ENCODE data around the gene MORN1. TPM values are rescaled to one million over a fixed set of nuclear protein-coding genes. Genes with fewer than 3 reads are reported as not detected.

Gene MORN1
- total and polyA plus RNA-seq, 2 donors (not counting 3 experiments of a cell fraction or from before 2014, with no cell fraction given): 4.3 to 6.4 TPM

GRCh38 chr1:2375246-2375922 lies 16.0 kb downstream of the MORN1 start:
- BruUV-seq (replicated peaks): no TSS peak
- Histone ChIP-seq H4K20me1 (replicated peaks; ENCODE audit: control insufficient read depth, extremely low read depth, insufficient read depth, low read length) (no peaks in the 10 kb centered on the region), H3K9ac (replicated peaks; ENCODE audit: extremely low read depth, insufficient read depth, low read length) (no peak overlapping the region), H3K27ac (ENCODE audit: insufficient read depth, low read depth, low read length) (no peak overlapping the region), H3K79me2 (ENCODE audit: control insufficient read depth, insufficient read depth, low read length) (no peaks in the 10 kb centered on the region), H3K36me3 (ENCODE audit: control insufficient read depth in 2 of 2, extremely low read depth in 1 of 2, insufficient read depth in 2 of 2, low read length in 2 of 2) (no peaks in the 10 kb centered on the region), H3K27me3 (ENCODE audit: control insufficient read depth in 2 of 2, insufficient read depth in 2 of 2, low read length in 2 of 2) (no peaks in the 10 kb centered on the region), H3K9me1 (replicated peaks; ENCODE audit: control insufficient read depth, extremely low read depth, insufficient read depth, low read length) (no peaks in the 10 kb centered on the region), H3K4me2 (ENCODE audit: insufficient read depth, low read length) (no peak overlapping the region), H2AFZ (ENCODE audit: low read depth, low read length) (no peak overlapping the region), H3K9me3 (replicated peaks; ENCODE audit: control insufficient read depth, insufficient read depth, low read length) (no peaks in the 10 kb centered on the region), H3K4me3 (replicated peaks in 1 of 3; ENCODE audit: insufficient read depth in 1 of 3, low read depth in 1 of 3, low read length in 3 of 3) (no peak overlapping the region), H3K4me1 (ENCODE audit: control insufficient read depth, extremely low read depth, insufficient read depth, low read length) (no peaks in the 10 kb centered on the region)
- FAIRE-seq: no peak
- dilution Hi-C loops (cut with MboI; ENCODE audit: extremely low pct_ligation_motif_present, low sequenced_read_pairs): loop anchor here (10.0 kb wide), 1 partner anchor 181 kb away; the partner anchor contains the start of gene FAAP20
- DNase-seq (ENCODE audit: low read depth, low spot score): no peak
- POLR2A ChIA-PET: interaction anchor here (0.8 kb wide), 1 partner anchor 148 kb away, joined by 3 read pairs; no protein-coding TSS in a partner anchor
- CTCF ChIA-PET: interaction anchor here (1.0 to 3.2 kb wide), 2 partner anchors 180 to 201 kb away, joined by 3 to 16 read pairs; partner anchors contain the start of gene FAAP20
- intact Hi-C loops (cut with micrococcal nuclease): no loop called here
- TF ChIP-seq EZH2 (IDR thresholded peaks at IDR 0.05; ENCODE audit: borderline replicate concordance, low read depth, low read length, severe bottlenecking) (no peak), JUN (IDR thresholded peaks at IDR 0.05; ENCODE audit: borderline replicate concordance, insufficient read depth, insufficient read length, low read depth) (no peak), MAX (IDR thresholded peaks at IDR 0.05; ENCODE audit: insufficient read depth, insufficient read length) (no peak), CTCF (IDR thresholded peaks at IDR 0.05; ENCODE audit: extremely low read depth in 1 of 2, insufficient read depth in 1 of 2, low read depth in 1 of 2, low read length in 2 of 2) (no peak), GATA2 (IDR thresholded peaks at IDR 0.05; ENCODE audit: insufficient read depth, insufficient read length, low read depth, low read length) (no peak), POLR2A (IDR thresholded peaks at IDR 0.05; ENCODE audit: low read depth, low read length) (no peak), FOS (IDR thresholded peaks at IDR 0.05; ENCODE audit: borderline replicate concordance, insufficient read depth, low read length) (no peak), POLR2AphosphoS5 (IDR thresholded peaks at IDR 0.05; ENCODE audit: insufficient read depth, low read depth, low read length) (no peak)
